DMS 273 (cell line): ENCODE results near the gene CEP135.
"Not testable (repeated sequence)": the region's sequence is repeated elsewhere in the genome, so short reads cannot be mapped to it uniquely, and the experiment has no call there.

Source experiments
- DNase-seq: peaks from one replicate; lab custom pipeline; 2025; ENCODE audit not compliant: unreplicated experiment; lab: John Stamatoyannopoulos, UW

CEP135 gene

GRCh38 chr4:55948726-55949481, at the start of gene CEP135:
Gene CEP135 (plus strand): TSS chr4:55948945. CDS start chr4:55952131, 3,186 bp downstream.
- DNase-seq: peak; percentile 97

- DNase-seq: no peak
Observed at GRCh38 chr4:55902677-55903076, 46.1 kb upstream of the CEP135 start.

GRCh38 chr4:55903577-55903976, 45.2 kb upstream of the CEP135 start:
- no peak for DNase-seq

- DNase-seq: no peak
Observed at GRCh38 chr4:55904576-55904975, 44.2 kb upstream of the CEP135 start.

GRCh38 chr4:55906323-55906722, 42.4 kb upstream of the CEP135 start:
- DNase-seq: no peak

- no peak for DNase-seq
Observed at GRCh38 chr4:55906989-55907388, 41.8 kb upstream of the CEP135 start.

GRCh38 chr4:55907469-55907868, 41.3 kb upstream of the CEP135 start:
- DNase-seq: no peak

GRCh38 chr4:55910140-55910539, 38.6 kb upstream of the CEP135 start:
- no peak for DNase-seq

GRCh38 chr4:55912249-55912648, 36.5 kb upstream of the CEP135 start:
- peak; percentile 17 for DNase-seq

GRCh38 chr4:55920571-55920970, 28.2 kb upstream of the CEP135 start:
- no peak for DNase-seq

GRCh38 chr4:55921093-55921492, 27.7 kb upstream of the CEP135 start:
- no peak for DNase-seq

- DNase-seq: peak; percentile 2
Observed at GRCh38 chr4:55925241-55925640, 23.5 kb upstream of the CEP135 start.

- DNase-seq: no peak
Observed at GRCh38 chr4:55926610-55927009, 22.1 kb upstream of the CEP135 start.

GRCh38 chr4:55927803-55928437, 20.8 kb upstream of the CEP135 start:
- DNase-seq: no peak

GRCh38 chr4:55928846-55929245, 19.9 kb upstream of the CEP135 start:
- DNase-seq: peak; percentile 56

GRCh38 chr4:55931043-55931442, 17.7 kb upstream of the CEP135 start:
- no peak for DNase-seq

- DNase-seq: no peak
Observed at GRCh38 chr4:55931833-55932232, 16.9 kb upstream of the CEP135 start.

- DNase-seq: no peak
Observed at GRCh38 chr4:55932511-55932910, 16.2 kb upstream of the CEP135 start.

- DNase-seq: no peak
Observed at GRCh38 chr4:55933611-55934010, 15.1 kb upstream of the CEP135 start.

- DNase-seq: not testable (repeated sequence)
Observed at GRCh38 chr4:55935907-55936306, 12.8 kb upstream of the CEP135 start.

- no peak for DNase-seq
Observed at GRCh38 chr4:55938481-55938880, 10.3 kb upstream of the CEP135 start.

- no peak for DNase-seq
Observed at GRCh38 chr4:55939421-55939820, 9.3 kb upstream of the CEP135 start.
